GM21515 (cell line): Measurements from ENCODE around the gene ECE1.

Experiments used
- ATAC-seq: cut with Tn5 transposase; IDR thresholded peaks from one replicate; pipeline ENCODE4 v1.9.1; 2021; ENCODE audit not compliant: unreplicated experiment

Gene ECE1

GRCh38 chr1:21255284-21255942 lies 34.9 kb downstream of the ECE1 start:
- no peak for ATAC-seq

- ATAC-seq = no peak
Measured at GRCh38 chr1:21254335-21254951, 35.8 kb downstream of the ECE1 start.

GRCh38 chr1:21251773-21252471 lies 38.3 kb downstream of the ECE1 start:
- no peak for ATAC-seq

DNA sequence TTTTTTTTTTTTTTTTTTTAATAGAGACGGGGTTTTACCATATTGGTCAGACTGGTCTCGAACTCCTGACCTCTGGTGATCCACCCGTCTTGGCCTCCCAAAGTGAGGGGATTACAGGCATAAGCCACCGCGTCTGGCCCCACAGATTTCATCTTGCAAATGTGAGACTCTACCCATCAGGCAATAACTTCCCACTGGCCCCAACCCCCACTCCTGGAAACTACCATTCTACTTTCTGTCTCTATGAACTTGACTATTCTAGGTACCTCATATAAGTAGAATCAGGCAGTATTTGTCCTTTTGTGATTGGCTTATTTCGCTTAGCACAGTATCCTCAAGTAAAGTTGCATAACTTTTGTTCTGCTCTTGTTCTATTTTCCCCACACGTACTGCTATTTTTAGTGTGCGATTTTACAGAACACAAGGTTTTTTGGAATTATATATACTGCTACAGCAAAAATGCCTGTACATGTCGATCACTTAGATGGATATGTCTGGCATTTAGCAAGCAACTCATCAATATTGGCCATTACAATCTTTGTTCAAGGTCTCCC lies 40.2 kb downstream of the ECE1 start:
- ATAC-seq = no peak

DNA sequence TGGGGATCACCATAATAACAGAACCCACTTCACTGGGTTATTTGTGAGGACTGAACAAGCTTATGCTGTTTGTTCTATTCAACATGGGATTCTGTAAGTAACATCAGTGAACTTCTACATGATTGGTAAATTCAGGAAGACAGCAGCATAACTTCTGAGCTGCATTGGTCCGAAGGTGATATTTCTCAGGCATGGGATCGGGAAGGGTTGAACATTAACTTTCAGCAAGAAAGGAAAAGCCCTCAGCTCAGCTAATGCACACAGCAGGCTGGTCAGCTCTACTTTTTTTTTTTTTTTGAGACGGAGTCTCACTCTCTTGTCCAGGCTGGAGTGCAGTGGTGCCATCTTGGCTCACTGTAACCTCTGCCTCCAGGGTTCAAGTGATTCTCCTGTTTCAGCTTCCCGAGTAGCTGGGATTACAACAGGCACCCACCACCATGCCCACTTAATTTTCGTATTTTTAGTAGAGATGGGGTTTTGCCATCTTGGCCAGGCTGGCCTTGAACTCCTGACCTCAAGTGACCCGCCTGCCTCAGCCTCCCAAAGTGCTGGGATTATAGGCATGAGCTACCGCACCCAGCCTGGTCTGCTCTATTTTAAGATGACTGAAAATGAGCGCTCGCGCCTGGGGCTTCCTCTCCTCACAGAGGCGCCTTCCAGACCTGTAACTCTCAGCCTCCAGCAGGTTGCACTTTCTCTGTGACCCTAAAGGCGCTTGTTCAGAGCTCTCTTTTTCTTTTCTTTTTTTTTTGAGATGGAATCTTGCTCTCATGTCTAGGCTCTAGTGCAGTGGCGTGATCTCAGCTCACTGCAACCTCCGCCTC lies 42.2 kb downstream of the ECE1 start:
- ATAC-seq = no peak

- no peak for ATAC-seq
Measured at GRCh38 chr1:21246905-21247642, 43.2 kb downstream of the ECE1 start.

DNA sequence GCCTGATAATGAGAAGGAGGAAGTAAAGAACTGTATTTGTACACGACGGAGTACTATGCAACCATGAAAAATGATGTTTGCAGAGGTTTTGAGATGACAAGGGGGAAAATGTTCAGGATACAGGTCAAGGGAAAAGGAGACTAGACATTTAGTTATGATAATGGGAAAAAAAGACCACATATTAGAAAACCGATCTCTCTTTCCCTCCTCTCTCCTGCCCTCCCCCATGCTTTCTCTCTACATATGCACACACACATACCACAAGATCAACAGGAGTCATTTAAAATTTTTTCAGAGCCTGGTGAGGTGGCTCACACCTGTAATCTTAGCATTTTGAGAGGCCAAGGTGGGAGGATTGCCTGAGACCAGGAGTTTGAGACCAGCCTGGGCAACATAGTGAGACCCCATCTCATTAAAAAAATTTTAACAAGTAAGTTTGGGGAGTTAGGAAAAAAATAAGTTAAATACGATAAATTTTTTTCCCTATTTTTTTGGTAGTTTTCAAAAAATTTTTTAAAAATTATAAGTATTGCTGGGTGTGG lies 44.5 kb downstream of the ECE1 start:
- ATAC-seq = no peak

DNA sequence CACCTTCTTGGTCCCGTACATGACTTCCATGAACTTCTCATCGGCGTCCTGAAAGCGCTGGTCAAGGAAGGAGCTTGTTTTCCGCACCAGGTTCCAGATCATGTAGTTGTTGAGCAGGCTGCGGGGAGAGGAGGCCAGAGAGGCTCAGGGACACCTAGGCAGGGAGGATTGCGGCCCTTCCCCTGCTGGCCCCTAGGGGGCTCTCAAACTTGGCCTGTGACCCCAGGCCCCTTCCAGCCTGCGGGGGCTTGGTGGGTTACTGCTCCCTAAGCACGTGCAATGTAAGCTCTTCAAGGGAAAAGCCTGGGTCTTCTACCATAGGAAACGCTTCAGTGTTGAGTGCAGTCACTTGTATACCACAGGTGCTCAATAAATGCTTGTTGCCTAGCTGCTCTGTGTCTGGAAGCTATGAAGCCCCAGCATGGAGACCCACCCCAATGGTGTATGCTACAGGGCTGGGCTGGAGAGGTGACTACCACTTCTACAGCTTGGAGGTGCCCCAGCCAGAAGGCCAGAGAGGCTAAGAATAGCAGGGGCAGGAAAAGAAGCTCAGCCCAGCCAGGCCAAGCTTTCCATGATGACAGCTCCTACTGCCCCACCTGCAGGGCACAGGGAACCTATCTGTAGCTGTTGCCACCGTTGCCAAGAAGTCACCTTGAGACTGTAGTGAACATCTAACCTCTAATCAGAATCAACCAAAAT lies 45.1 kb downstream of the ECE1 start:
- ATAC-seq = no peak

DNA sequence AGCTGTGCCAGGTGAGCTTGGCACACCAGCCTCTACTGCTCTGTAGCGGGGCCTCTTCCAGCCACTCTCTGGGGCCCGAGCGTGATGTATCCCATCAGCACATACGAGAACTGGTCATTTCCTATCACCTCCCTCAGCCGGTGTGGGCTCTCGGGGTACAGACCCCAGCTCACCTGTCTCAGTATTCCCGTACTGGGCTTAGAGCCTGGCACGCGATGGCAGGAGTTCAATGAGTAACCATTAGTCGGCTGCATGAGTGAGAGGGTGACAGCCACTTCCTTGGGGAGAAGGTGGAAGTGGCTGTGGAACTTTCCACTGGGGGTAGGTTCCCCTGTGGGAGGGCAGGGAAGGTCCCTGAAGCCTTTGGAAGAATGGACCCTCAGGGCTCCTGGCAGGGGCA lies 46.1 kb downstream of the ECE1 start:
- ATAC-seq = no peak

- ATAC-seq = no peak
Measured at GRCh38 chr1:21242846-21243245, 47.4 kb downstream of the ECE1 start.

DNA sequence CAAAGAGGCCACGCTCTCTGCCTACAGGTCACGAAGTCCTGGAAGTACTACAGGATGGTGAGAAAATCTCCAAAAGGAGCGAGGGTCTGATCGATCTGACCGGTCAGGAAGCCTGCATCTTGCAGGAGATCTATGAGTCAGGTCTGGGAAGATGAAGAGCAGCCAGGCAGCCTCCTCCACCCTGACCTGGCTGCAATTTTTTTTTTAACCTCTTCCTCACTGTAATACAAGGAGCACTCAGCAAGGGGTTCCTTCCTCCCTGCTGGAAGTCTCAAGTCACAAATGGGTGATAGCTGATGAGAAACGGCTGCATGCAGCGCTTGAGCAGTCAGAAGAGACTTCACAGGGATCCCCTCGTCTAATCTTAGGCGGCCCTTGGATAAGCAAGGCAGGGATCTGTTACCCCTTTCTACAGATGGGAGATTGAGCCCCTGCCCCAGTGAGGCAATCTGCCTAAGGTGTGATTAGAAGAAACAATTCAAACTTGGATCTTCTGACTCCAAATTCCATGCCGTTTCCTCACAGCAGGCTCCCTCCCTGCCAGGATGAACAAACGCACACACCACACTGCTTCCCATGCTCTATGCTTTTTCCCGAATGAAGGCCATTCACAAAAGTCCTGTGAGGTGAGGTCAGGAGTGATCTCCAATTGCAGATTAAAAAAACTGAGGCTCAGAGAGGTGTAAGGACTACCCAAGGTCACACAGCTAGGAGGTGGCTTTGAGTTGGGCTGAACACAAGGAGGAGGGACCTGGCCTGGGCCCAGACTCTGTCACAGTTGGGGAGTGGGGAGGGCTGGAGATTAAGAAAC lies 48.3 kb downstream of the ECE1 start:
- no peak for ATAC-seq

GRCh38 chr1:21240706-21241105 lies 49.6 kb downstream of the ECE1 start:
- no peak for ATAC-seq

- ATAC-seq = no peak
Measured at GRCh38 chr1:21239221-21239620, 51.0 kb downstream of the ECE1 start.

GRCh38 chr1:21238141-21238800 lies 52.0 kb downstream of the ECE1 start:
- ATAC-seq = no peak

DNA sequence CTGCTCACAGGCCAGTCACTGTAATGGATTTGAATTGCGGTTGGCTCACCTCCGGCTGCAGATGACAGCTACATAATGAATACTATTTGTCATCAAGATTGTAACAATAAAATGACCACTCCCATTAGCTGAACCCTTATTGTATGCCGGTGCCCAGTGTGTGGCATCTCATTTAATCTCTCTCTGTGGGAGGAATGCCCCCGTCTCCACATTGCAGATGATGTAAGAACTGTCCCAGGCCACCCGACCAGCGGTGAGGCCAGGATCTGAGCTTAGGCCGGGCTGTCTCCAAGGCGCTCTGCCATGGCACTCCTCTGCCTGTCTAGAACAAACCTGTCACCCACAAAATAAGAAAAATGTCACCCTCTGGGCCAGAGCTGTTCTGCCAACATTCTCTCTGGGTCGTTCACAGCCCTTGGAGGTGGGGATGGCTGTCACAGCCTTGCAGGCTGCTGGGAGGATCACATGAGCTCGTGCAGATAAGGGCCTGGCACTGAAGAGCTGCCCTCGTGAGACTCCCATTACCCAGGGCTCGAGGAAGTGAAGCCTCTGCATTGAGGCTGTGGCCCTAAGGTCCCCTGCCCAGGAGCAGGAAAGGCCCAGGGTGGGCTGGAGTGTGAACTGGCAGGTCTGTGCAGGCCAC lies 52.7 kb downstream of the ECE1 start:
- no peak for ATAC-seq

DNA sequence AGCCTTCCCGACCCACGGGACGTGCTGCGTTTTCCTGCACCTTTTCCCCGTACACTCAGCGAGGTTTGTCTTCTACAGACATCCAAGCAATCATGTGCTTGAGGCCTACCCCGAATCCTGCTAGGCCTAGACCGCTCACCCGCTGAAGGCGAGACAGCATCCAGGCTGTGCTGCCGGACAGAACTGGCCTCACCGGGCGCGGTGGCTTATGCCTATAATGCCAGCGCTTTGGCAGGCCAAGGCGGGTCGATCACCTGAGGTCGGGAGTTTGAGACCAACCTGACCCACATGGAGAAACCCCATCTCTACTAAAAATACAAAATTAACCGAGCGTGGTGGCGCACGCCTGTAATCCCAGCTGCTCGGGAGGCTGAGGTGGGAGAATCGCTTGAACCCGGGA lies 54.1 kb downstream of the ECE1 start:
- ATAC-seq = no peak

DNA sequence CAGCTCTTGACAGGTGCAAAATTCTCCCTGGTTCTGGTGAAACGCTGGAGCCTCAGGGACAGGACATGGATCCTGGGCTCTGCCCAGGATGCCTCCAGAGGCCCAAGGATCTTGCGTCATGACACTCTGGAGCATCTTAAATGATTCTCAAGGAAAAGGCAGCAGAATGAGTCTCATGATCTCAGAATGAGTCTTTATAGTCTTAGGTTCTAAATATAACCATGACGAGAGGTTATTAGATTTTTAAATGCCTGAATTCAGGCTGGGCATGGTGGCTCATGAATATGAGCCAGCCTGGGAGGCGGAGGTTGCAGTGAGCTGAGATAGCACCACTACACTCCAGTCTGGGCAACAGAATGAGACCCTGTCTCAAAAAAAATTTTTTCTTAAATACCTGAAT lies 55.5 kb downstream of the ECE1 start:
- ATAC-seq = no peak

GRCh38 chr1:21233490-21233889 lies 56.8 kb downstream of the ECE1 start:
- ATAC-seq = no peak
